ENCODE measurements around the gene ENPP6. TPM values are rescaled to one million over a fixed set of nuclear protein-coding genes. Genes with fewer than 3 reads are reported as not detected.

The ENPP6 gene
- total and polyA plus RNA-seq, 8 donors = 0.05 to 1.5 (median 0.24) TPM; not detected in 3

DNA sequence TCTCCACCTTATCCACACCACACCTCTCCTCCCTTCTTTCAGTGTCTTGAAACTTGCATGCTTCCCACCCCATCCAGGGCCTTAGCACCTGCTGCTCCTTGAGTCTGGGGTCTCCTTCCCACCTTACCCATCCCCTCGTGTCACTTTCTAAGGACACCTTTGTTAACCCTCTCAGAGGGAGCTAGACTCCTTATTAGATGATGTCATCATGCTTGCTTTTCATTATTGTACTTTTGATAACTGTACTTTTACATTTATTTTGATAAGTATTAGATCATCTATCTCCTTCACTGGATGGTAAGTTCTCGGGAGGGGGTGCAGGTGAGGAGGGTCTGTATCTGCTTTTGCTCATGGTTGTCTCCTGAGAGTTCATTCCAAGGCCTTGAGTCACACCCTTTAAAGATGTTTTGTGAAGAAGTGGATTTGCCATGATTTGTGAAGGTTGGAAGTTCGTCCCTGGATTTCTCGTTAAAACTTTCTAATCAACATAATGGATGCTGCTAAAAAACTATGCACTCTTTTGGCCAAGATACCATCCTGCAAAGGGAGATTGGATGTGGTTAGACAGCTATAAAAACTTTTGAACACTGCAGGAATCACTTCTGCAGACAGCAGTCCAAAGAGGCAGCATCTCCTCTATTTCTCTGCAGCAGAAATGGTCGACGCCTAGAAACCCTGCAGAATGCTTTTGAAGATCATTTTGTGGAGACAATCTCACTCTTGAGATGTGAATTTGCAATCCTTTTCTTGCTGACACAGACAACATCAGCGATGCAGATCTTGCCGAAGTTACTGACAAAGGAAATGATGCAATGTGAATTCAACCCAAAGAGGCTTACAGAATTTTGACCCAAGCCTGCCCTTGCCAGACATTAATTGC lies 69.6 kb downstream of the ENPP6 start:
- ATAC-seq (no peak), DNase-seq (no peak), FAIRE-seq (no peak)
- TF ChIP-seq, protein P1, sequence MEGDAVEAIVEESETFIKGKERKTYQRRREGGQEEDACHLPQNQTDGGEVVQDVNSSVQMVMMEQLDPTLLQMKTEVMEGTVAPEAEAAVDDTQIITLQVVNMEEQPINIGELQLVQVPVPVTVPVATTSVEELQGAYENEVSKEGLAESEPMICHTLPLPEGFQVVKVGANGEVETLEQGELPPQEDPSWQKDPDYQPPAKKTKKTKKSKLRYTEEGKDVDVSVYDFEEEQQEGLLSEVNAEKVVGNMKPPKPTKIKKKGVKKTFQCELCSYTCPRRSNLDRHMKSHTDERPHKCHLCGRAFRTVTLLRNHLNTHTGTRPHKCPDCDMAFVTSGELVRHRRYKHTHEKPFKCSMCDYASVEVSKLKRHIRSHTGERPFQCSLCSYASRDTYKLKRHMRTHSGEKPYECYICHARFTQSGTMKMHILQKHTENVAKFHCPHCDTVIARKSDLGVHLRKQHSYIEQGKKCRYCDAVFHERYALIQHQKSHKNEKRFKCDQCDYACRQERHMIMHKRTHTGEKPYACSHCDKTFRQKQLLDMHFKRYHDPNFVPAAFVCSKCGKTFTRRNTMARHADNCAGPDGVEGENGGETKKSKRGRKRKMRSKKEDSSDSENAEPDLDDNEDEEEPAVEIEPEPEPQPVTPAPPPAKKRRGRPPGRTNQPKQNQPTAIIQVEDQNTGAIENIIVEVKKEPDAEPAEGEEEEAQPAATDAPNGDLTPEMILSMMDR (IDR thresholded peaks at IDR 0.05) = no peak
- intact Hi-C loops (cut with DNase I) = no loop called here
- no peaks in the 10 kb centered on the region for H3K36me3 ChIP-seq
- 76 to 78% methylated on average over 8 of the region's 8 CpGs for WGBS, 2 donors
- H3K27ac ChIP-seq = no peak overlapping the region
- H3K4me1 ChIP-seq = peaks cover 8 to 13% (median 10%) of the 10 kb centered on the region in 3 donors
- H3K4me3 ChIP-seq = no peak overlapping the region
- H3K27me3 ChIP-seq = no peaks in the 10 kb centered on the region
- no peaks in the 10 kb centered on the region for H3K9me3 ChIP-seq

DNA sequence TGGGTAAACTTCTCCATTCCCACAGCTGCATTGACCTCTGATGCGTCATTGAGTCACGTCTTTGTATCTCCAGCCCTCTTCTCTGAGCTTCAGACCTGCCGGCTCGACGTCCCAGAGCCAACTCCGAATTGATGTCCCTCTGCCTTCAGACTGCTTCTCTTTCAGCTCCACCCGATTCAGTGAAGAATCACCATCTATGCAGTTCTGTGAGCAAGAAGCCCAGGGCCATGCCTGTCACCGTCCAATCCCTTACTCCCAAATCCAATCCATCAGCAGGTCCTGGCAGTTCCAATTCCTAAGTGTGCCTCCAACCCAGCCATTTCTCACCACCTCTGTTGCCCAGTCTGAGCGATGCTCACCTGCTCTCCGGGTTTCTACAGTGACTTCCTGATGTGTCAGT lies 70.7 kb downstream of the ENPP6 start:
- H3K27me3 ChIP-seq = no peaks in the 10 kb centered on the region

DNA sequence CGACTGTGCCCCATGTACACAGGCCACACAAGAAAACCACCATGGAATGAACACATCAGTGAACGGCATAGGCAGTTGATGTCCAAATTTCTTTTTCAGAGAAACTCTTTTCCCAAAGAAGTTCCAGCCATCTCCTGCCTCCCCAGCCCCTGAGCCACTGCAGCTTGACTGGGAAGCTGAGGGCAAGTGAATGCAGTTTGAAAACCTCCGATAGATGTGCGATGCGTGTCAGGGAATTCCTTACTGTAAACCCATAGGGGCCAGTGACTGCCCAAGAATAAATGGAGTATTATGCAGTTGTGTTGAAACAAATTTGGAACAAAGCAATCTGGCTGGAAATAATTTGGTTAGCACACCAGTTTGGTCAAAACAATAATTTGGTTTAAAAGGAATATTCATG lies 72.1 kb downstream of the ENPP6 start:
- Histone ChIP-seq H3K27me3 (no peaks in the 10 kb centered on the region), H3K27ac (no peak overlapping the region), H3K36me3 (no peaks in the 10 kb centered on the region), H3K4me3 (no peak overlapping the region), H3K9me3 (no peaks in the 10 kb centered on the region), H3K4me1 (peaks cover 4 to 9% (median 7%) of the 10 kb centered on the region in 3 donors)
- ATAC-seq (no peak), FAIRE-seq (no peak), DNase-seq (no peak)
- intact Hi-C loops (cut with DNase I) = no loop called here
- 96 to 99% methylated on average over 5 of the region's 5 CpGs for WGBS, 2 donors
- TF ChIP-seq, protein P1 (IDR thresholded peaks at IDR 0.05) = no peak

More for the DNA sequence above, 70.7 kb downstream of the ENPP6 start:
- intact Hi-C loops (cut with DNase I) = no loop called here
- TF ChIP-seq, protein P1 (IDR thresholded peaks at IDR 0.05) = no peak
- Histone ChIP-seq H3K4me3 (no peak overlapping the region), H3K4me1 (peaks cover 8 to 13% (median 10%) of the 10 kb centered on the region in 3 donors), H3K9me3 (no peaks in the 10 kb centered on the region), H3K27ac (no peak overlapping the region), H3K36me3 (no peaks in the 10 kb centered on the region)
- 70 to 80% methylated on average over 10 of the region's 10 CpGs for whole genome bisulfite sequencing, 2 donors
- ATAC-seq (no peak), DNase-seq (no peak), FAIRE-seq (no peak)

DNA sequence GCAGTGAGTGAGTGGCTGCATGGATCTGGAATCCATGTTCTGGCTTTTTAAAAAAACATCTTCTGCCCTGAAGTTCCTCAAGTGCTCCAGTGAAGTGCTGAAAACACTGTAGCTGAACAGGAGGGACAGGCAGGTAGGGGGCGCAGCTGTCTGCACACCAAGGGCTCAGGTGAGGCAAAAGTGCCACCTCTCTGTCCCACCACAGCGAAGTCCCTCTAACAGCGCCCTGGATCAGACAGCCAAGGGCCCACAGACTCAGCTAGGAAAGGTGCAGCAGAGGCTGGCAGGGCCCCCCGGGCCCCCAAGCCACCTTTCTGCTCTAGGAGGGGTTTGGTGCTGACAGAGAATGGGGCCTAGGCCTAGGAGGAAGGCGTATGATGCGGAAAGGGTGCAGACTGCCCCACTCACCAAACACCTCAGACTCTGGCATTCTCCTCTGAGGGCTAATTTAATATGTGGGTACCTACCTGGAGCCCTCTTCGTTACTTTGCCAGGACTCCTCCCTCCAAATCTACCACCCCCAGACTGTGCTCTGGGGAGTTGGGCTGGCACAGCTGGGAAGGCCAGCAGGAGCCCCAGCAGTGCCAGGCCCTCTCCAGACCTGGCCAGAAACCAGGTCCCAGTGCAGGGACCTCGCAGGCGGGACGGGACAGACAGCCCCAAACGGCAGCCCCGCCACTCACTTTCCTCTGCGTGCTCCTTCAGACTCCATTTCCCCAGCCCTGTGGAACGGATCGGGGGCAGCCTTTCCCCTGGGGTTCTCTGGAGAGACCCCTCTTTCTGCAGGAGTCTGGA lies 73.7 kb downstream of the ENPP6 start:
- Histone ChIP-seq H3K4me3 (no peak overlapping the region), H3K9me3 (no peaks in the 10 kb centered on the region), H3K36me3 (no peaks in the 10 kb centered on the region), H3K27me3 (no peaks in the 10 kb centered on the region), H3K4me1 (no peaks in the 10 kb centered on the region), H3K27ac (no peak overlapping the region)
- no peak for FAIRE-seq
- DNase-seq = no peak
- 82 to 94% methylated on average over 13 to 15 of the region's 15 CpGs for WGBS, 2 donors
- no peak for ATAC-seq
- intact Hi-C loops (cut with DNase I) = no loop called here
- TF ChIP-seq, protein P1 (IDR thresholded peaks at IDR 0.05) = no peak
